Hippocampal formation (tissue), 2 donors: ENCODE results near the gene ICAM2.

Experiments
- DNase-seq, 2 donors: peaks; one replicate each; lab custom pipeline; 2025; lab: John Stamatoyannopoulos, UW

Gene ICAM2

GRCh38 chr17:63975541-63976092 lies 44.8 kb downstream of the ICAM2 start:
- DNase-seq, result no peak

GRCh38 chr17:63974594-63975192 lies 45.7 kb downstream of the ICAM2 start:
- no peak for DNase-seq

GRCh38 chr17:63973930-63974593 lies 46.4 kb downstream of the ICAM2 start:
- DNase-seq, result no peak

GRCh38 chr17:63973247-63973646 lies 47.2 kb downstream of the ICAM2 start:
- no peak for DNase-seq

- no peak for DNase-seq
Measured at GRCh38 chr17:63972796-63973195, 47.6 kb downstream of the ICAM2 start, which contains the start of gene SCN4A. Gene SCN4A (minus strand): TSS chr17:63972918. CDS start chr17:63972841, 77 bp downstream.

GRCh38 chr17:63969278-63969677 lies 51.2 kb downstream of the ICAM2 start:
- DNase-seq, result no peak

- DNase-seq, result no peak
Measured at GRCh38 chr17:63967953-63968352, 52.5 kb downstream of the ICAM2 start.

GRCh38 chr17:63966646-63967264 lies 53.7 kb downstream of the ICAM2 start:
- DNase-seq, result no peak

- no peak for DNase-seq
Measured at GRCh38 chr17:63963123-63963522, 57.3 kb downstream of the ICAM2 start.

- no peak for DNase-seq
Measured at GRCh38 chr17:63962298-63962744, 58.1 kb downstream of the ICAM2 start.

- DNase-seq, result no peak
Measured at GRCh38 chr17:63961355-63962212, 58.8 kb downstream of the ICAM2 start.

GRCh38 chr17:63960430-63960829 lies 60.0 kb downstream of the ICAM2 start:
- DNase-seq, result no peak

GRCh38 chr17:63960006-63960405 lies 60.4 kb downstream of the ICAM2 start:
- DNase-seq, result no peak

GRCh38 chr17:63956296-63956920 lies 64.0 kb downstream of the ICAM2 start:
- DNase-seq, result no peak

- DNase-seq, result no peak
Measured at GRCh38 chr17:63955791-63956190, 64.6 kb downstream of the ICAM2 start.

- DNase-seq, result no peak
Measured at GRCh38 chr17:63955232-63955631, 65.2 kb downstream of the ICAM2 start.

- DNase-seq, result no peak
Measured at GRCh38 chr17:63954402-63955063, 65.9 kb downstream of the ICAM2 start.
